Measurements from ENCODE around the gene DPYD. TPM values are rescaled to one million over a fixed set of nuclear protein-coding genes. Genes with fewer than 3 reads are reported as not detected.

Gene DPYD
- total RNA-seq, 1 experiment from 2014 or later: 0.46 TPM

- no peak for TF ChIP-seq ATF2 (CRISPR knock-in tag; IDR thresholded peaks at IDR 0.05; ENCODE audit: borderline replicate concordance, low read depth)
Observed at GRCh38 chr1:97368296-97368695, 552.5 kb downstream of the DPYD start (continued).

GRCh38 chr1:97366984-97367383 lies 553.9 kb downstream of the DPYD start:
- ATAC-seq: no peak
- no peaks in the 10 kb centered on the region for H3K27me3 Mint-ChIP-seq (ENCODE audit: low read depth)
- no peaks in the 10 kb centered on the region for H3K36me3 Mint-ChIP-seq
- no peaks in the 10 kb centered on the region for H3K9me3 Mint-ChIP-seq
- TF ChIP-seq FOXP1 (CRISPR knock-in tag; IDR thresholded peaks at IDR 0.05; ENCODE audit: borderline replicate concordance): no peak
- no peak for TF ChIP-seq NFYB (CRISPR knock-in tag; conservative IDR thresholded peaks at IDR 0.05; ENCODE audit: low read depth)
- no peak for TF ChIP-seq ZNF263 (CRISPR knock-in tag; IDR thresholded peaks at IDR 0.05; ENCODE audit: low read depth)
- no peak for TF ChIP-seq ATF2 (CRISPR knock-in tag; IDR thresholded peaks at IDR 0.05; ENCODE audit: borderline replicate concordance, low read depth)
- no peak for TF ChIP-seq FOXK1 (CRISPR knock-in tag; IDR thresholded peaks at IDR 0.05)
- TF ChIP-seq ESRRA (CRISPR knock-in tag; IDR thresholded peaks at IDR 0.05; ENCODE audit: borderline replicate concordance): no peak
- TF ChIP-seq ATF1 (CRISPR knock-in tag; IDR thresholded peaks at IDR 0.05): no peak
- TF ChIP-seq ZNF425 (CRISPR knock-in tag; conservative IDR thresholded peaks at IDR 0.05): no peak
- TF ChIP-seq ZNF138 (CRISPR knock-in tag; conservative IDR thresholded peaks at IDR 0.05): no peak
- TF ChIP-seq USF2 (CRISPR knock-in tag; IDR thresholded peaks at IDR 0.05): no peak
- no peak for TF ChIP-seq ATF3 (CRISPR knock-in tag; conservative IDR thresholded peaks at IDR 0.05)
- no peak for TF ChIP-seq SMAD3 (CRISPR knock-in tag; IDR thresholded peaks at IDR 0.05; ENCODE audit: borderline replicate concordance)
- TF ChIP-seq HMGXB4 (CRISPR knock-in tag; IDR thresholded peaks at IDR 0.05): no peak
- no peak for TF ChIP-seq ATF6 (CRISPR knock-in tag; IDR thresholded peaks at IDR 0.05)
- DNase-seq (ENCODE audit: low spot score): no peak
- H3K4me1 Mint-ChIP-seq: 0 out of 2 replicates have a peak, but pooled peaks cover 4% of the 10 kb centered on the region
- ChIA-PET CTCF (no interaction called here), POLR2A (no interaction called here)
- H3K27ac Mint-ChIP-seq: no peak overlapping the region
- no peak overlapping the region for H3K4me3 Mint-ChIP-seq

Data from WTC11 (cell line).